ENCODE results near the gene SCUBE1.

- TF ChIP-seq, protein P1, sequence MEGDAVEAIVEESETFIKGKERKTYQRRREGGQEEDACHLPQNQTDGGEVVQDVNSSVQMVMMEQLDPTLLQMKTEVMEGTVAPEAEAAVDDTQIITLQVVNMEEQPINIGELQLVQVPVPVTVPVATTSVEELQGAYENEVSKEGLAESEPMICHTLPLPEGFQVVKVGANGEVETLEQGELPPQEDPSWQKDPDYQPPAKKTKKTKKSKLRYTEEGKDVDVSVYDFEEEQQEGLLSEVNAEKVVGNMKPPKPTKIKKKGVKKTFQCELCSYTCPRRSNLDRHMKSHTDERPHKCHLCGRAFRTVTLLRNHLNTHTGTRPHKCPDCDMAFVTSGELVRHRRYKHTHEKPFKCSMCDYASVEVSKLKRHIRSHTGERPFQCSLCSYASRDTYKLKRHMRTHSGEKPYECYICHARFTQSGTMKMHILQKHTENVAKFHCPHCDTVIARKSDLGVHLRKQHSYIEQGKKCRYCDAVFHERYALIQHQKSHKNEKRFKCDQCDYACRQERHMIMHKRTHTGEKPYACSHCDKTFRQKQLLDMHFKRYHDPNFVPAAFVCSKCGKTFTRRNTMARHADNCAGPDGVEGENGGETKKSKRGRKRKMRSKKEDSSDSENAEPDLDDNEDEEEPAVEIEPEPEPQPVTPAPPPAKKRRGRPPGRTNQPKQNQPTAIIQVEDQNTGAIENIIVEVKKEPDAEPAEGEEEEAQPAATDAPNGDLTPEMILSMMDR (IDR thresholded peaks at IDR 0.05): no peak
- no peak for TF ChIP-seq POLR2AphosphoS5 (IDR thresholded peaks at IDR 0.05)
- no peak for TF ChIP-seq POLR2A (IDR thresholded peaks at IDR 0.05)
- no peak for TF ChIP-seq EP300 (IDR thresholded peaks at IDR 0.05)
Measured at GRCh38 chr22:43200031-43200430, 143.1 kb downstream of the SCUBE1 start.
